ENCODE results near the gene MTA3. TPM values are rescaled to one million over a fixed set of nuclear protein-coding genes. Genes with fewer than 3 reads are reported as not detected.

The MTA3 gene
- total and polyA plus RNA-seq, 7 experiments from 2014 or later = 23.9 to 49.1 (median 30.5) TPM

GRCh38 chr2:42562474-42563144 lies 5.8 kb upstream of the MTA3 start:
- Mint-ChIP-seq H3K9me3 (peaks cover 0 to 3% (median 0%) of the 10 kb centered on the region in 11 donors), H3K4me3 (no peak overlapping the region), H3K27me3 (peaks cover 0 to 3% (median 0%) of the 10 kb centered on the region in 5 donors), H3K36me3 (peaks cover 0 to 3% (median 0%) of the 10 kb centered on the region in 5 donors), H3K4me1 (peaks cover 4 to 25% (median 16%) of the 10 kb centered on the region in 7 donors), H3K27ac (peak overlapping the region in 4 of 9 donors; percentile 3 to 73 (median 30))
- H3K9me3 ChIP-seq (ENCODE audit: control insufficient read depth in 2 of 3, low read length in 3 of 3) = no peaks in the 10 kb centered on the region
- ChIA-PET CTCF (interaction anchor here (1.1 kb wide), 1 partner anchor 100 kb away, joined by 4 read pairs; no protein-coding TSS in a partner anchor), POLR2A (interaction anchor here (0.6 kb wide), 1 partner anchor 10 kb away, joined by 3 read pairs; no protein-coding TSS in a partner anchor)
- no peak overlapping the region for H3K4me3 ChIP-seq (ENCODE audit: low read length)
- no peaks in the 10 kb centered on the region for H3K36me3 ChIP-seq (ENCODE audit: control insufficient read depth in 2 of 3, insufficient read depth in 3 of 3, low read length in 3 of 3)
- intact Hi-C loops (cut with micrococcal nuclease) = no loop called here
- DNase-seq (no peak), ATAC-seq (no peak)
- no peaks in the 10 kb centered on the region for H3K27me3 ChIP-seq (ENCODE audit: control insufficient read depth in 2 of 2, insufficient read depth in 2 of 2, low read length in 2 of 2)
- H3K27ac ChIP-seq (ENCODE audit: low read depth, low read length) = no peak overlapping the region
- peaks cover 0 to 15% of the 10 kb centered on the region in 2 donors for H3K4me1 ChIP-seq (ENCODE audit: control insufficient read depth in 2 of 2, insufficient read depth in 2 of 2, low read length in 2 of 2)

GRCh38 chr2:42566025-42566424 lies 2.4 kb upstream of the MTA3 start:
- no peaks in the 10 kb centered on the region for H3K9me3 ChIP-seq (ENCODE audit: control insufficient read depth in 2 of 3, low read length in 3 of 3)
- peaks cover 8 to 19% of the 10 kb centered on the region in 2 donors for H3K4me1 ChIP-seq (ENCODE audit: control insufficient read depth in 2 of 2, insufficient read depth in 2 of 2, low read length in 2 of 2)
- Mint-ChIP-seq H3K4me3 (peak overlapping the region in 9 of 10 donors; percentile 26 to 85 (median 76)), H3K9me3 (peaks cover 0 to 3% (median 0%) of the 10 kb centered on the region in 11 donors), H3K27me3 (peaks cover 0 to 1% (median 0%) of the 10 kb centered on the region in 5 donors), H3K36me3 (peaks cover 0 to 6% (median 4%) of the 10 kb centered on the region in 5 donors), H3K4me1 (peaks cover 11 to 38% (median 33%) of the 10 kb centered on the region in 7 donors), H3K27ac (peak overlapping the region in 8 of 9 donors; percentile 61 to 93 (median 85))
- peak overlapping the region; percentile 29 for H3K27ac ChIP-seq (ENCODE audit: low read depth, low read length)
- DNase-seq = peak in 7 of 9 donors; percentile 35 to 70 (median 52)
- no peaks in the 10 kb centered on the region for H3K27me3 ChIP-seq (ENCODE audit: control insufficient read depth in 2 of 2, insufficient read depth in 2 of 2, low read length in 2 of 2)
- H3K4me3 ChIP-seq (ENCODE audit: low read length) = no peak overlapping the region
- ChIA-PET POLR2A (no interaction called here), CTCF (interaction anchor here (1.0 to 1.2 kb wide), 2 partner anchors 70 to 98 kb away, joined by 3 to 4 read pairs; no protein-coding TSS in a partner anchor)
- intact Hi-C loops (cut with micrococcal nuclease) = loop anchor here (1.0 to 5.0 kb wide), 3 partner anchors 9 to 246 kb away; no protein-coding TSS in a partner anchor
- peaks cover 0 to 3% (median 0%) of the 10 kb centered on the region in 3 experiments for H3K36me3 ChIP-seq (ENCODE audit: control insufficient read depth in 2 of 3, insufficient read depth in 3 of 3, low read length in 3 of 3)
- ATAC-seq = peak; percentile 43

- no peaks in the 10 kb centered on the region for H3K27me3 Mint-ChIP-seq
- peaks cover 0 to 6% (median 4%) of the 10 kb centered on the region in 5 donors for H3K36me3 Mint-ChIP-seq
- Histone ChIP-seq H3K9me3 (ENCODE audit: control insufficient read depth in 2 of 3, low read length in 3 of 3) (no peaks in the 10 kb centered on the region), H3K36me3 (ENCODE audit: control insufficient read depth in 2 of 3, insufficient read depth in 3 of 3, low read length in 3 of 3) (peaks cover 0 to 3% (median 0%) of the 10 kb centered on the region in 3 experiments), H3K4me3 (ENCODE audit: low read length) (no peak overlapping the region), H3K4me1 (ENCODE audit: control insufficient read depth in 2 of 2, insufficient read depth in 2 of 2, low read length in 2 of 2) (peaks cover 8 to 19% of the 10 kb centered on the region in 2 donors), H3K27ac (ENCODE audit: low read depth, low read length) (peak overlapping the region; percentile 29), H3K27me3 (ENCODE audit: control insufficient read depth in 2 of 2, insufficient read depth in 2 of 2, low read length in 2 of 2) (no peaks in the 10 kb centered on the region)
- POLR2A ChIA-PET = interaction anchor here (0.6 to 1.1 kb wide), 3 partner anchors 73 to 244 kb away, joined by 3 to 5 read pairs (median 5); partner anchors contain the start of gene KCNG3
- DNase-seq (no peak), ATAC-seq (no peak)
- intact Hi-C loops (cut with micrococcal nuclease) = loop anchor here (1.0 to 5.0 kb wide), 4 partner anchors 8 to 245 kb away; no protein-coding TSS in a partner anchor
- H3K27ac Mint-ChIP-seq = peak overlapping the region; percentile 6 to 93 (median 84)
- peak overlapping the region; percentile 48 to 89 (median 78) for H3K4me3 Mint-ChIP-seq
- CTCF ChIA-PET = interaction anchor here (0.6 to 1.2 kb wide), 2 partner anchors 71 to 97 kb away, joined by 3 to 4 read pairs; no protein-coding TSS in a partner anchor
- peaks cover 0 to 3% (median 0%) of the 10 kb centered on the region in 11 donors for H3K9me3 Mint-ChIP-seq
- H3K4me1 Mint-ChIP-seq = peaks cover 11 to 40% (median 33%) of the 10 kb centered on the region in 7 donors
Measured at GRCh38 chr2:42566837-42567321, 1.6 kb upstream of the MTA3 start.

GRCh38 chr2:42567364-42567763 lies 1.1 kb upstream of the MTA3 start:
- POLR2A ChIA-PET = interaction anchor here (0.6 to 1.1 kb wide), 3 partner anchors 73 to 243 kb away, joined by 3 to 5 read pairs (median 5); partner anchors contain the start of gene KCNG3
- ATAC-seq = no peak
- intact Hi-C loops (cut with micrococcal nuclease) = loop anchor here (1.0 to 5.0 kb wide), 3 partner anchors 73 to 245 kb away; no protein-coding TSS in a partner anchor
- no peak overlapping the region for H3K27ac ChIP-seq (ENCODE audit: low read depth, low read length)
- DNase-seq = no peak
- peak overlapping the region; percentile 61 to 93 (median 84) for H3K27ac Mint-ChIP-seq
- no peaks in the 10 kb centered on the region for H3K27me3 ChIP-seq (ENCODE audit: control insufficient read depth in 2 of 2, insufficient read depth in 2 of 2, low read length in 2 of 2)
- no peaks in the 10 kb centered on the region for H3K27me3 Mint-ChIP-seq
- no peak overlapping the region for H3K4me3 ChIP-seq (ENCODE audit: low read length)
- H3K9me3 ChIP-seq (ENCODE audit: control insufficient read depth in 2 of 3, low read length in 3 of 3) = no peaks in the 10 kb centered on the region
- peak overlapping the region; percentile 48 to 89 (median 80) for H3K4me3 Mint-ChIP-seq
- H3K36me3 ChIP-seq (ENCODE audit: control insufficient read depth in 2 of 3, insufficient read depth in 3 of 3, low read length in 3 of 3) = peaks cover 0 to 3% (median 0%) of the 10 kb centered on the region in 3 experiments
- peaks cover 0 to 6% (median 4%) of the 10 kb centered on the region in 5 donors for H3K36me3 Mint-ChIP-seq
- CTCF ChIA-PET = interaction anchor here (0.5 to 0.6 kb wide), 2 partner anchors 70 to 105 kb away, joined by 3 to 6 read pairs; no protein-coding TSS in a partner anchor
- peaks cover 0 to 3% (median 0%) of the 10 kb centered on the region in 11 donors for H3K9me3 Mint-ChIP-seq
- peaks cover 11 to 41% (median 33%) of the 10 kb centered on the region in 7 donors for H3K4me1 Mint-ChIP-seq
- H3K4me1 ChIP-seq (ENCODE audit: control insufficient read depth in 2 of 2, insufficient read depth in 2 of 2, low read length in 2 of 2) = peaks cover 8 to 19% of the 10 kb centered on the region in 2 donors

GRCh38 chr2:42567806-42568400 lies 529 bp upstream of the MTA3 start:
- DNase-seq (peak in 6 of 9 donors; percentile 13 to 38 (median 20)), ATAC-seq (peak; percentile 33)
- Mint-ChIP-seq H3K27ac (peak overlapping the region; percentile 61 to 93 (median 84)), H3K4me3 (peak overlapping the region; percentile 48 to 89 (median 80)), H3K36me3 (peaks cover 2 to 8% (median 5%) of the 10 kb centered on the region in 5 donors), H3K27me3 (no peaks in the 10 kb centered on the region), H3K9me3 (peaks cover 0 to 3% (median 0%) of the 10 kb centered on the region in 11 donors), H3K4me1 (peaks cover 11 to 46% (median 38%) of the 10 kb centered on the region in 7 donors)
- no peaks in the 10 kb centered on the region for H3K9me3 ChIP-seq (ENCODE audit: control insufficient read depth in 2 of 3, low read length in 3 of 3)
- peaks cover 0 to 3% (median 0%) of the 10 kb centered on the region in 3 experiments for H3K36me3 ChIP-seq (ENCODE audit: control insufficient read depth in 2 of 3, insufficient read depth in 3 of 3, low read length in 3 of 3)
- H3K4me3 ChIP-seq (ENCODE audit: low read length) = no peak overlapping the region
- no peak overlapping the region for H3K27ac ChIP-seq (ENCODE audit: low read depth, low read length)
- H3K27me3 ChIP-seq (ENCODE audit: control insufficient read depth in 2 of 2, insufficient read depth in 2 of 2, low read length in 2 of 2) = no peaks in the 10 kb centered on the region
- intact Hi-C loops (cut with micrococcal nuclease) = loop anchor here (1.0 to 5.0 kb wide), 8 partner anchors 73 to 727 kb away; no protein-coding TSS in a partner anchor
- POLR2A ChIA-PET = interaction anchor here (1.0 to 1.1 kb wide), 2 partner anchors 74 to 243 kb away, joined by 3 to 5 read pairs; partner anchors contain the start of gene KCNG3
- CTCF ChIA-PET = interaction anchor here (0.5 kb wide), 1 partner anchor 104 kb away, joined by 6 read pairs; no protein-coding TSS in a partner anchor
- peaks cover 8 to 19% of the 10 kb centered on the region in 2 donors for H3K4me1 ChIP-seq (ENCODE audit: control insufficient read depth in 2 of 2, insufficient read depth in 2 of 2, low read length in 2 of 2)
